Transverse colon (tissue), 1 donor: ENCODE measurements around the gene KRAS.
A peak's percentile ranks its signal among the peaks of the same experiment; 100 is the strongest.

ENCODE experiments used
- EP300 ChIP-seq: sonication (generic); formaldehyde crosslinking; IDR thresholded peaks from one replicate; pipeline ENCODE4 v1.6.1; 2017; ENCODE audit warnings: antibody characterized with exemption, low read depth
- POLR2A ChIP-seq: fragments of 450-650 bp; IDR thresholded peaks from one replicate; pipeline ENCODE4 v1.6.1; 2016; ENCODE audit warnings: antibody characterized with exemption, mild to moderate bottlenecking, moderate library complexity

GRCh38 chr12:25249931-25250738 lies 594 bp downstream of the KRAS start:
- TF ChIP-seq EP300 = no peak
- peak; percentile 30 for TF ChIP-seq POLR2A
